GM12874 (cell line): ENCODE results near the gene GMDS.

Source experiments
- TF ChIP-seq, protein P1 (sequence below): IDR thresholded peaks from 2 replicates; pipeline ENCODE4 v1.5.1; 2011; ENCODE audit warnings: low read depth, mild to moderate bottlenecking, control low read depth, low read length, moderate library complexity; ENCODE audit not compliant: insufficient read depth

Gene GMDS

GRCh38 chr6:1815827-1816452 lies 429.5 kb downstream of the GMDS start:
- TF ChIP-seq, protein P1, sequence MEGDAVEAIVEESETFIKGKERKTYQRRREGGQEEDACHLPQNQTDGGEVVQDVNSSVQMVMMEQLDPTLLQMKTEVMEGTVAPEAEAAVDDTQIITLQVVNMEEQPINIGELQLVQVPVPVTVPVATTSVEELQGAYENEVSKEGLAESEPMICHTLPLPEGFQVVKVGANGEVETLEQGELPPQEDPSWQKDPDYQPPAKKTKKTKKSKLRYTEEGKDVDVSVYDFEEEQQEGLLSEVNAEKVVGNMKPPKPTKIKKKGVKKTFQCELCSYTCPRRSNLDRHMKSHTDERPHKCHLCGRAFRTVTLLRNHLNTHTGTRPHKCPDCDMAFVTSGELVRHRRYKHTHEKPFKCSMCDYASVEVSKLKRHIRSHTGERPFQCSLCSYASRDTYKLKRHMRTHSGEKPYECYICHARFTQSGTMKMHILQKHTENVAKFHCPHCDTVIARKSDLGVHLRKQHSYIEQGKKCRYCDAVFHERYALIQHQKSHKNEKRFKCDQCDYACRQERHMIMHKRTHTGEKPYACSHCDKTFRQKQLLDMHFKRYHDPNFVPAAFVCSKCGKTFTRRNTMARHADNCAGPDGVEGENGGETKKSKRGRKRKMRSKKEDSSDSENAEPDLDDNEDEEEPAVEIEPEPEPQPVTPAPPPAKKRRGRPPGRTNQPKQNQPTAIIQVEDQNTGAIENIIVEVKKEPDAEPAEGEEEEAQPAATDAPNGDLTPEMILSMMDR, result no peak

GRCh38 chr6:1814279-1814678 lies 431.1 kb downstream of the GMDS start:
- TF ChIP-seq, protein P1, result no peak

DNA sequence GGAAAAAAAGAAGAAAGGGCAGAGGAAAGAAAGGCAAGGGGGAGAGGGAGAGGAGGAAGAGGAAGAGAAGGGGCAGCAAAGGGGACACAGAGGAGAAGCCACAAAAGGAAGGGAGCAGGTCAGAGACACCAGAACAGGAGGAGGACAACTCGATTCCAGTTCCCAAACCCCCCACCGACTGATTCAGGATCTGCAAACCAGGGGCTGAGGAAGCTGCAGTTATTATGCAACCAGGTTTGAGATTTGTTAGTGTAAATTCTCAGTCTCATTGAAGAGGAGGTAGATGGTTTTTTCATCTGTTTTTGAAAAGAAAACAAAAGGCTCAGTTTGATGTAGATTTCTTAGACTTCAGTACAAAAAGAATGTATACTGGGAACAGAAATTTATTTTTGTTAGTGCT lies 432.9 kb downstream of the GMDS start:
- TF ChIP-seq, protein P1, result no peak

GRCh38 chr6:1812034-1812433 lies 433.4 kb downstream of the GMDS start:
- TF ChIP-seq, protein P1, result no peak

DNA sequence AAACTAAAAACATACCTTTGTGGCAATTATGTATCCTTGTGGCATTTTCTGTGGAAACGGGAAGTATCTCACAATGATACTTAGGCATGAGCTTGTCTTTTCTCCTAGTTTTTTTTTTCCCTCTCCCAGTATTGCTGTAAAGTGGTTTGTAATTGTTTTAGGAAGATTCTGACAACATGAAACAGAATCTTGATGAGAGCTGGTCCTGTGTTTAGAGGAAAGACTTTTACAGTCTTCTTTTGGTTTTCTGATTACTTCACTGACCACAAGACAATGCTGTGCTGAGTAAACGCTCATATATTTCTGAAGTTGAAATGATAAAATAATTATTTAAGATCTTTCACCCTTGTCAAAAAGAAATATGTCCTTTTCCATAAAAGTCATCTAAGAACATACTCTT lies 434.5 kb downstream of the GMDS start:
- TF ChIP-seq, protein P1, result no peak

DNA sequence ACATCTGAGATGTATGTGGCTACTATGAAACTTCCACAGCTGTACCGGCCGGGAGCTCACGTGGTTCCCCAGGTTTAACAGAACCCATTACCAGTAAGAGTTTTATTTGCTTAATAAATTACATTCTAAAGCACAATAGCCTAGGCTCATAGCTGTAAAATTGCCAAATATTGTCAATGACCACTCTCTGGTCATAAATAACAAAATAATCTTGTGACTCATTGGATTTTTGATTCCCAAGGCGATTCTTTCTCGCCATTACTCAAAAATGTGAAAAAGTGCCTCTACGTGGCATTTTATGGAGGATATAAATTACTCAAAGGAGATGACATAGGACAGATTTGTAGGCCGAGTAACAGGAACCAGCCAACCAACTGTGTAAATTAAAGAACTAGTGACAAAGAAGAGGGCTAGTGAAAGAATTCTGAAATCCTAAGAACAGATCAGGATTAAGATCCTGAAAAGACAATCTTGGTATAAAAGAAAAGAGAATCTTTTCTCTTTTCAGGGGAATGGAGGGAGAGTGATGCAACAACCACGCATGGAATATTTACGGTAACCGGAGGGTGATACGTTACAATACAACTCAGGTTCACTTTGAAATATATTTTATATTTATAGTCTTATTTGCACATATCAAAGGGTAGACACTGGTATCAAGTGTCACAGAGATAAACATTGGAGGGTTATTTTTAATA lies 436.0 kb downstream of the GMDS start:
- TF ChIP-seq, protein P1, result no peak

DNA sequence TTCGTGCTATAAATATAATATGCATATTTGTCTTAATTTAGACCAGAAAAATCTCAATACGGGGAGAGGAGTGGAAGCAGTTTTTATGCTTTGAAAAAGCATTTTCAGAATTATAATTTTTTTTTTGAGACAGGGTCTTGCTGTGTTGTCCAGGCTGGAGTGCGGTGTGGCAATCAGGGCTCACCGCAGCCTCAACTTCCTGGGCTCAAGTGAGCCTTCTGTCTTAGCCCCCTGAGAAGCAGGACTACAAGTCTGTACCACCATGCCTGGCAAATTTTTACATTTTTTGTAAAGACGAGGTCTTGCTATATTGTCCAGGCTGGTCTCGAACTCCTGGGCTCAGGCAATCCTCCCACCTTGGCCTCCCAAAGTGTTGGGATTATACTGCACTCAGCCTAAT lies 438.5 kb downstream of the GMDS start:
- TF ChIP-seq, protein P1, result no peak
